Activated CD4-positive, CD25-positive, alpha-beta regulatory T cell treated with anti-CD3 and anti-CD28 coated beads, Interleukin-2, amount 50 U/mL, for 16 hours (primary cell): ENCODE data around the gene BCL2L1.

ENCODE experiments used
- DNase-seq: peaks from one replicate; pipeline ENCODE4 v3.0.0-alpha.2; 2020; ENCODE audit warnings: low read depth, low spot score

Gene BCL2L1

GRCh38 chr20:31731321-31731717 lies 8.7 kb upstream of the BCL2L1 start:
- DNase-seq, result no peak

GRCh38 chr20:31723319-31724078 lies 831 bp upstream of the BCL2L1 start:
- peak; percentile 97 for DNase-seq

- DNase-seq, result no peak
Measured at GRCh38 chr20:31723069-31723318, 326 bp upstream of the BCL2L1 start.

- no peak for DNase-seq
Measured at GRCh38 chr20:31721408-31722256, 1.0 kb downstream of the BCL2L1 start.

GRCh38 chr20:31720486-31721407 lies 1.9 kb downstream of the BCL2L1 start:
- no peak for DNase-seq

- no peak for DNase-seq
Measured at GRCh38 chr20:31719644-31720485, 2.8 kb downstream of the BCL2L1 start.

GRCh38 chr20:31718952-31719643 lies 3.6 kb downstream of the BCL2L1 start:
- DNase-seq, result no peak

- DNase-seq, result peak; percentile 19
Measured at GRCh38 chr20:31717478-31718201, 5.0 kb downstream of the BCL2L1 start.

- DNase-seq, result no peak
Measured at GRCh38 chr20:31716818-31717477, 5.7 kb downstream of the BCL2L1 start.

GRCh38 chr20:31716351-31716750 lies 6.3 kb downstream of the BCL2L1 start:
- no peak for DNase-seq

- DNase-seq, result no peak
Measured at GRCh38 chr20:31715766-31716165, 6.9 kb downstream of the BCL2L1 start.

- DNase-seq, result no peak
Measured at GRCh38 chr20:31713312-31714273, 9.1 kb downstream of the BCL2L1 start.

- no peak for DNase-seq
Measured at GRCh38 chr20:31712564-31713311, 9.9 kb downstream of the BCL2L1 start.

GRCh38 chr20:31712112-31712553 lies 10.5 kb downstream of the BCL2L1 start:
- DNase-seq, result no peak

GRCh38 chr20:31711179-31712111 lies 11.2 kb downstream of the BCL2L1 start:
- no peak for DNase-seq

GRCh38 chr20:31710423-31711108 lies 12.1 kb downstream of the BCL2L1 start:
- no peak for DNase-seq
